Measurements from ENCODE around the gene KRABD2.
"Not testable (repeated sequence)": the region's sequence is repeated elsewhere in the genome, so short reads cannot be mapped to it uniquely, and the experiment has no call there.

The KRABD2 gene

GRCh38 chr17:8376271-8377067 lies at the start of gene KRABD2:
KRABD2 (minus strand) TSS chr17:8376704.
- DNase-seq, result peak; percentile 86 to 90 (median 87)

GRCh38 chr17:8421571-8421970 lies 45.1 kb upstream of the KRABD2 start:
- DNase-seq, result no peak

- DNase-seq, result no peak
These were observed 43.8 kb upstream of the KRABD2 start for GRCh38 chr17:8420041-8420934.

DNA sequence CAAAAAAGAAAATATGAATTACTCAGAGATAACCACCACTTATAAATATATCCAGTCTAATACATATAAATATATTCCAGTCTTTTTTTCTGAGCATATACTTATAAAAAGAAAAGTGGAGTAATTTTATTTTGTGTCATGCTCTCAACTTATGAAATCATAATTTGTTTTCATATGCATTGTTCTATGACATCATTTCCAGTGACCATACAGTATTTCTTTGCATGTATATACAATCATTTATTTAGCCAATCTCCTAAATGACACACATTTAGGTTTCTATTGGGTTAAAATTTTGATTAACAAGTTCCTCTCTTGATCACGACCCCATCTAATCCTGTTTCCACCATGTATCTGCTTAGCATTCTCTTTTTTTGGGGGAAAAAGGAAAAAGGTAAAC lies 42.8 kb upstream of the KRABD2 start:
- DNase-seq, result no peak

DNA sequence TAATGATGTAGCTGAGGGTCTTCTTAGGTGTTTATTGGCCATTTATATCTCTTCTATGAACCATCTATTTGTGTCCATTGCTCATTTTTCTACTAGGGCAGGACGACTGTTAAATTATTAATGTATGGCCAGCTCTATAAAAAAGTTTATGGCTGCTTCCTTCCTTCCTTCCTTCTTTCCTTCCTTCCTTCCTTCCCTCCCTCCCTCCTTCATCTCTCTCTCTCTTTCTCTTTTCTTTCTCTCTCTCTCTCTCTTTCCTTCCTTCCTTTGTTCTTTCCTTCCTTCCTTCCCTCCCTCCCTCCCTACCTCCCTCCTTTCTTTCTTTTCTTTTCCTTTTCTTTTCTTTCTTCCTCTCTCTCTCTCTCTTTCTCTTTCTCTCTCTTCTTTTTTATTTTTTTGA lies 42.0 kb upstream of the KRABD2 start:
- DNase-seq, result no peak

GRCh38 chr17:8417806-8418205 lies 41.3 kb upstream of the KRABD2 start:
- DNase-seq, result no peak

DNA sequence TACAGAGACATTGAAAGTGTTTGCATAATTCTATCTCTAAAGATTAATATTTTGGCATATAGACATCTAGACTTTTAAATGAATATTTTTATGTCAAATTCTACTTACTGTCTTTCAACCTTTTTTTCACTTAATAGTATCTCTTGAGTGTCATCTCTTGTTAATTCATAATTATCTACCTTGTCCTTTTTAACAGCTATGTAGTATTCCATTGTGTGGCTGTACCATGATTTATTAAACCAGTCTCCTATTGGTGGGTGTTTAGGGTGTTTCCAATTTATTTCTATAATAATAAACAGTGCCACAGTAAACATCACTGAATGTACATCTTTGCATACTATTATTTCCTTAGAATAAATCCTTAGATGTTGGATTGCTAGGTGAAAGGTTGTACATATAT lies 37.4 kb upstream of the KRABD2 start:
- no peak for DNase-seq

DNA sequence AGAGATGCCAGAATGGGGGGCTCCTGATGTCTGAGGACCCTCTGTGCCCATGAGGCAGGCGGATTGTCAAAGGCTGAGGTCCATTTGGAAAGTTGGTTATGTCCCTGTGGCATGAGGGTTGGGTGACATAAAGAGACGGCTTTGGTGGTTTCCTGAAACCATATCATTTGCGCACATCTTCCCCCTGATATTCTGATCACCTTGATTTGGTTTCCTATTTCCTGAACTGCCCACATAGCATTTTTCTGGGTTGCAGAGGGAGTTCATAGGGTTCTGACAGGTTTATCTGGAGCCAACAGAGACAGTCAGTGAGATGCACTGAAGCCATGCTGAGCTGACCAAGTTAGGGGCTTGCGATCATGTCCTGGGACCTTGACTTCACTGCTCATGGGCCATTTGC lies 36.8 kb upstream of the KRABD2 start:
- no peak for DNase-seq

DNA sequence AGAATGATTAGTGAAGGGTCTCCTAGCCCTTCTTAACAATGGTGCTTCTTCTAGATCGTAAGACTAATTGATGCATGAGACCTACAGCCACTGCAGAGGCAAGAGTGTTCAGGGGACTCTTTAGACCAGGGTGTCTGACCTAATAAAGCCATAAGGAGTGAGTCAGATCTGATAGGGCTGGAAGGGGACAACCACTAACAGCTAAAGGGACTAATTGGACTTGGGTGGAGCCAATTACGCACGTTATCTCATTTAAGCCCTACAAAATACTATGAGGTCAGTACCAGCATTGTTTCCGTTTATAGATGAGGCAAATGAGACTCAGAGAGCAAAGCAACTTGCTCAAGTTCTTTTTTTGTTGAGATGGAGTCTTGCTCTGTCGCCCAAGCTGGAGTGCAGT lies 35.6 kb upstream of the KRABD2 start:
- DNase-seq, result no peak

DNA sequence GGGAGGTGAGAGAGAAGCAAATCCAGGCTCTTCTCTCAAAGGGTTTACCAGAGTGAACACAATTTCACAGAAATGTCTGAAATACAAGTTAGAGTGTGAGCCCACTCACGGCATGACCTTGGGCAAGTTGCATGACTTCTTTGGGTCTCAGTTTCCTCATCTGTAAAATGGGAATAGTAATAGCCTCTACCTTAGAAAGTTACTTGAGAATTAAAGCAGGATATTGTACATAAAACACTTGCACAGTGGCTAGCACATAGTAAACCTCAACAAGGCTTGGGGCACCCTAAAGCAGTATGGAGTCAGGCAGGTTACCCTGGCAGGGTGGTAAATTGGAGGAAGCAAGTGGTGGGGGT lies 34.4 kb upstream of the KRABD2 start:
- no peak for DNase-seq

DNA sequence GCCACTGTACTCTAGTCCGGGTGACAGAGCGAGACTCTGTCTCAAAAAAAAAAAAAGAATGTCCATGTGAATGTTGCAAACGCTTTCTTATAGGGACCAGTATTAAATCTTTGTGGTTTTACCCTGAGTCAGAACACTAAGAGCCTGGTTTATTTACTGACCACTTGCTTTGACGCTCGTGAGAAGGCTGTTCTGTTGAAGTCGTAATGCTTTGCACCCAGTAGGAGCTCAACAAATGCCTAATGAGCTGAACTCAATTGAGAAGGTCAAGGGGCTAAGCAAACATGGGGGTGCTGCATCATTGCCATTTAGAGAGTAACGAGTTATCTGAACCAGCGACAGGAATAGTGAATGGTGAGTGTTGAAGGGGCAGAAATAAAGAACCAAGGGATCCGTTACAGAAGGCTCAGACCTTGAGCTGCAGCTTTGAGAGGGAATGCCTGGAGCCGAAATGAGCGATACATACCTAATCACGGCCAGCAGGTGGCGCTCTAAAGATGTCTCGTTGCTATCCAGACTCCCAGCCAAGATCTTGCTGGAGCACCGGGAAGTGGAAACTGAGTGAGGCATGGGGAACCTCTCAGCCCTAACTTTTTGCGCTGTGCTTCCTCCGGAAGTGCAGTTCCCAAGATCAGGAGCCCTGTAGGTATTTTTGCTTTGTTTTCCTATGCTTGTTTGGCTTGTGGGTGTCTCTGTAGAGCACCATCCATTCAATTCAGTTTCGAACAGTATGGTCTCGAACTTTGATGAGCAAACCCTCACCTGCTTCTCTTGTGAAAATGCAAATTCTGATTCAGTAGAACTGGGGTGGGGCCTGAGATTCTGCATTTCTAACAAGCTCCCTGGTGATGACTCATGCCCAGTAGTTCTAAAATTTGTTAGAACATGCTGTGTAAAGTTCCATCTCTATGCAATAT lies 33.7 kb upstream of the KRABD2 start:
- peak; percentile 60 to 81 (median 66) for DNase-seq

GRCh38 chr17:8408371-8408770 lies 31.9 kb upstream of the KRABD2 start:
- DNase-seq, result no peak

GRCh38 chr17:8406174-8406573 lies 29.7 kb upstream of the KRABD2 start:
- DNase-seq, result no peak

- DNase-seq, result no peak
These were observed 29.1 kb upstream of the KRABD2 start for GRCh38 chr17:8405499-8406016.

- DNase-seq, result no peak
These were observed 26.5 kb upstream of the KRABD2 start for GRCh38 chr17:8402921-8403536.

GRCh38 chr17:8401107-8401506 lies 24.6 kb upstream of the KRABD2 start:
- DNase-seq, result no peak

DNA sequence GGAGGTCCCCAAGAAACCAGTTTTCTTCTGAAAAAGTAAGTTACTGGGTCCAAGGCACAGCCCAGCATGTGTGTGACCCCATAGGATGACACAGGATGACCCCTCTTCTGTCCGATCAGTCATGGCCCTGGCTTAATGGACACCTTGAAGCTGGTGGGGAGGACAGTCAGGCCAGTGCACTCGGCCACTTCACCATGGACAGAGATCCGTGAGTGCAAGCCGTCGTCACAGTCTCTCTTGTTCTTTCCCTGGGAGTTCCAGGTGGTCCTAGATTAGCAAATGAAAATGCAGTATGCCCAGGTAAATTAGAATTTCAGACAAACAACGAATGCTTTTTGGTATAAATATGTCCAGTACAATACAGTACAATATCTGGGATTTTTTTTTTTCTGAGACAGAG lies 22.5 kb upstream of the KRABD2 start:
- no peak for DNase-seq

DNA sequence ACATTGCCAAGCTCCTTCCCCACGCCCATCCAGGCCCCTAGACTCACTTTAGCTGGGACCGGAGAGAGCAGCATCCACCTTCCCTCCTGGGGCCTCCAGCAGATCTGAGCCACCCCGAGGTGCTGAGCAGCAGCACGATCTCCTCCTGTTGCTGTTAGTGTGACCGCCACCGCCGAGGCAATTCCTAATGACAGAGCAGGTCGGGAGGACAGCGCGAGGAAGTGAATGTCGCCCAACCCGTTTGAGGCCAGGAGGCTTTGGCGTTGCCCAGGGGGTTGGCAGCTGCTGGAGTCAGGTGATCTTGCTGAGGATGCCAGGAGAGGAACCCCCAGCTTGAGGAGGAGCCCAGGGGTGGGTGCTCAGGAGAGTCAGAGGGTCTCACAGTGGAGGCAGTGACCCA lies 21.1 kb upstream of the KRABD2 start, which contains the start of gene RNF222:
RNF222 (minus strand) TSS at position 192 of the 400 bp plus-strand sequence. CDS start 4,366 bp downstream, outside the sequence.
- no peak for DNase-seq

DNA sequence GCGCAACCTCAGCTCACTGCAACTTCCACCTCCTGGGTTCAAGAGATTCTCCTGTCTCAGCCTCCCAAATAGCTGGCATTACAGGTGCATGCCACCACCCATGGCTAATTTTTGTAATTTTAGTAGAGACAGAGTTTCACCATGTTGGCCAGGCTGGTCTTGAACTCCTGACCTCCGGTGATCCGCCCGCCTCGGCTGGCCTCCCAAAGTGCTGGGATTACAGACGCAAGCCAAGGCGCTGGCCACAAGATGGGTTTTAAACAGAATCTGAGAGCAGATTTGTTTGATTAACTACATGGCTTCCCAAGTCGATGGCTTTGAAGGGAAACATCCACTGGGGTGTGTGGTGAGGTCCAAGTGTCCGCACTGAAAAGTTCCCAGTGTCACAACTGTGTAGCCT lies 18.0 kb upstream of the KRABD2 start:
- not testable (repeated sequence) for DNase-seq

GRCh38 chr17:8393470-8394231 lies 17.1 kb upstream of the KRABD2 start:
- peak in 3 of 5 donors; percentile 10 to 74 (median 24) for DNase-seq

All from T-helper 1 cell (primary cell).